Measurements from ENCODE around the gene TFDP1.

DNA sequence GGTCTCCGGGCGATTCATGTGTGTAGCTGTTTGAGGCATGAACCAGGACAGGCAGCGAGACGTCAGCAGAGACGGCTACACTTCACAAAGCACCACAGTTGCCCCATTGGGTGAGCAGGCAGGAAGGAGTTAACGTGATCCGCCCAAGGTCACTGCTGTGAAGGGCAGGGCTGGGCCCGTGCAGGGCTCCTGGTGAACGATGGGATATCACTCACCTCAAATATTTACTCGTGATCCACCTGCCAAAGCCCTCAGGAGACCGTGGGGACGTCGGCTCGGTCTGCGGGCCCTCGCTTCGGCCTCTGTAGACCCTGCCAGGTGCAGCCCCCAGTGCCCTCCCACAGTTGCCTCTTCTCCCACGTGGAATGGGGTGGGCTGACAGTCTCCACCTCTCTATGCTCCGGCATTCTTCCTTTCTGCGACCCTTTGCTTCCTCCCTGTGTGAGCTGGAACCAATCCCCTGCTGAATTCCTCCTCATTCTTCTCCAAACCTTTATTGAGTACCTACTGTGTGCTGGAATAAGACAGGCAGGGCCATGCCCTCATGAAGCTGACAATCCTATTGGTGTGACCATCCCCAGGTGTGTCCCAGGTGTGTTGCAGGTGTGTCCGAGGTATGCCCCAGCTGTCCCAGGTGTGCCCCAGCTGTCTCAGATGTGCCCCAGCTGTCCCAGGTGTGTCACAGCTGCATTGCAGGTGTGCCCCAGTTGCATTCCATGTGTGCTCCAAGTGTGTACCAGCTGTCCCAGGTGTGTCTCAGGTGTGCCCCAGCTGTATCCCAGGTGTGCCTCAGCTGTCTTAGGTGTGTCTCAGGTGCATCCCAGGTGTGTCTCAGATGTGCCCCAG, 80.4 kb downstream of the TFDP1 start:
- TF ChIP-seq EZH2 (IDR thresholded peaks at IDR 0.05; ENCODE audit: insufficient read depth, poor library complexity, severe bottlenecking) (no peak), EZH2phosphoT487 (IDR thresholded peaks at IDR 0.05; ENCODE audit: insufficient read depth, low read depth) (no peak)
